D721Med (cell line): ENCODE data around the gene CARD14.
A peak's percentile ranks its signal among the peaks of the same experiment; 100 is the strongest.

Experiments used
- DNase-seq: peaks from one replicate; pipeline ENCODE4 v3.0.0; 2011; ENCODE audit warnings: low spot score; ENCODE audit not compliant: insufficient read length
- FAIRE-seq: peaks from 2 replicates; lab custom pipeline; 2011; peaks lifted over from hg19 to GRCh38; lab: Jason Lieb, UNC
- TF ChIP-seq, protein P1 (sequence below): IDR thresholded peaks from 2 replicates; pipeline ENCODE4 v1.5.1; 2012; ENCODE audit warnings: mild to moderate bottlenecking, control low read depth; ENCODE audit not compliant: insufficient read depth; ENCODE audit errors: missing control alignments

CARD14 gene

DNA sequence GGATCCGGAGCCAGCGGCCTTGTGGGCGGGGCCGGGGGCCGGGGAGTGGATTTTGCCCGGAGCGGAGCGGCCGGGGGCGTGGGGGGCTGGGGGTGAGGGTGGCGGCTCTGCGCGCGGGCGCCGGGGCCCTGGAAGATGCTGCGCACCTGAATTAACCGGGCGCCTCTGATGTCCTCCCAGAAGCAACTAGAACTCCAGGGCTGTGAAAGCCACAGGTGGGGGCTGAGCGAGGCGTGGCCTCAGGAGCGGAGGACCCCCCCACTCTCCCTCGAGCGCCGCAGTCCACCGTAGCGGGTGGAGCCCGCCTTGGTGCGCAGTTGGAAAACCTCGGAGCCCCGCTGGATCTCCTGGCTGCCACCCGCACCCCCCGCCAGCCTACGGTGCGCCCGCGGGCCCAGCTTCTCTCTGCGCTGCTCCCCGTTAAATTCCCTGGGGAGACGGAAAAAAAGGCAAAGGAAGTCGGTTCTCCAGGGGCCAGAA, 50.9 kb downstream of the CARD14 start:
- peak; percentile 53 for DNase-seq
- TF ChIP-seq, protein P1, sequence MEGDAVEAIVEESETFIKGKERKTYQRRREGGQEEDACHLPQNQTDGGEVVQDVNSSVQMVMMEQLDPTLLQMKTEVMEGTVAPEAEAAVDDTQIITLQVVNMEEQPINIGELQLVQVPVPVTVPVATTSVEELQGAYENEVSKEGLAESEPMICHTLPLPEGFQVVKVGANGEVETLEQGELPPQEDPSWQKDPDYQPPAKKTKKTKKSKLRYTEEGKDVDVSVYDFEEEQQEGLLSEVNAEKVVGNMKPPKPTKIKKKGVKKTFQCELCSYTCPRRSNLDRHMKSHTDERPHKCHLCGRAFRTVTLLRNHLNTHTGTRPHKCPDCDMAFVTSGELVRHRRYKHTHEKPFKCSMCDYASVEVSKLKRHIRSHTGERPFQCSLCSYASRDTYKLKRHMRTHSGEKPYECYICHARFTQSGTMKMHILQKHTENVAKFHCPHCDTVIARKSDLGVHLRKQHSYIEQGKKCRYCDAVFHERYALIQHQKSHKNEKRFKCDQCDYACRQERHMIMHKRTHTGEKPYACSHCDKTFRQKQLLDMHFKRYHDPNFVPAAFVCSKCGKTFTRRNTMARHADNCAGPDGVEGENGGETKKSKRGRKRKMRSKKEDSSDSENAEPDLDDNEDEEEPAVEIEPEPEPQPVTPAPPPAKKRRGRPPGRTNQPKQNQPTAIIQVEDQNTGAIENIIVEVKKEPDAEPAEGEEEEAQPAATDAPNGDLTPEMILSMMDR, result no peak
- FAIRE-seq, result no peak

- TF ChIP-seq, protein P1, result no peak
- no peak for DNase-seq
- no peak for FAIRE-seq
These were observed 51.7 kb downstream of the CARD14 start for GRCh38 chr17:80221351-80222105.

DNA sequence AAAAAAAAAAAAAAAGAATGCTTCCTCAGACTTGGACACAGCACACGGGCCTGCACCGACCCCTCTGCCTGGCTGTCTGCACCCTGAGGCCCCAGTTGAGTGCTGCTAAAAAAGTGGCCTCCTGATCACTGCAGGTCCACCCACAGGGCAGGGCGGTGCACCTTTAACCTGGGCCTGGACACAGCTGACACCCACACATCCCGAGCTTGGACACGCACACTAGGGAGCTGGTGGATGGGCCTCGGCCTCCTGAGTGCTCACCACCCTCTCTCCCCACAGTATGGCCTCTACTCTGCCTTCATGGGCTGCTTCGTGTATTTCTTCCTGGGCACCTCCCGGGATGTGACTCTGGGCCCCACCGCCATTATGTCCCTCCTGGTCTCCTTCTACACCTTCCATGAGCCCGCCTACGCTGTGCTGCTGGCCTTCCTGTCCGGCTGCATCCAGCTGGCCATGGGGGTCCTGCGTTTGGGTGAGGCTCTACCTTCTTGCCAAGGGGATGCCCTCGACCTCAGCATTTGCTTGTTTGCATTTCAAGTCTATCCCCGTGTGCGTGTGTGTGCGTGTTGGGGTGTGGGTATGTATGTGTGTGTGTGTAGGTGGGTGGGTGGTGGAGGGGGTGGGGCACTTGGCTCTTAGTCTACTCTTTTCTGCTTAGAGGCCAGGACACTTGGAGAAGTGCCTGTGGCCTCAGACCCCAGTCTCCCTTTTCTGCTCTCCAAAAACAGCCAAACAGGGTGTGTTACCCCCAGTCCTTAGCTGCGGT, 52.7 kb downstream of the CARD14 start:
- TF ChIP-seq, protein P1, result no peak
- DNase-seq, result no peak
- no peak for FAIRE-seq

- TF ChIP-seq, protein P1, result no peak
These were observed 53.4 kb downstream of the CARD14 start for GRCh38 chr17:80223142-80223815.

DNA sequence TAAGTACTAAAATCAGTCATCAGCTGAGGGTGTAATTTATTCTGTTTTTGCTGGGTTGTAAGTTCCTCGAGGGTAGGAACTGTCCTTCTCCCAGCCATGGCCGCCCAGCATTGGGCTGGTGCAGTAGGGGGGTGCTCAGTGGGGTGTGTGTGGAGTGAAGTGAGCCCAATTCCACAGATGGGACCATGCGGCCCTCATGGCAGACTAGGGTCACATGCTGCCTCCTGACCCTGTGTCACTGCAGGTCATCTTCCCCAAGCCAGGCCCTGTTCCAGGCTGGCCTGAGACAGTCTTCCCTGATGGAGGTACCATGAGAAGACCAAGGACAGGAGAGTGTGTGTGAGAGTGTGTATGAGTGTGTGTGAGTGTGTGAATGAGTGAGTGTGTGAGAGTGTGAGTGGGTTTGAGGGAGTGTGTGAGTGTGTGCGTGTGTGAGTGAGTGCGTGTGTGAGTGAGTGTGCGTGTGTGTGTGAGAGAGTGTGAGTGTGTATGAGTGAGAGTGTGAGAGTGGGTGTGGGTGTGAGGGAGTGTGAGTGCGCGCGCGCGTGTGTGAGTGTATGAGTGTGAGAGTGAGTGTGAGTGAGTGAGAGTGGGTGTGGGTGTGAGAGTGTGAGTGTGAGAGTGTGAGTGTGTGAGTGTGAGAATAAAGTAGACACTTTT, 54.1 kb downstream of the CARD14 start:
- TF ChIP-seq, protein P1, result no peak
- FAIRE-seq, result no peak
- no peak for DNase-seq

More at GRCh38 chr17:80223142-80223815, 53.4 kb downstream of the CARD14 start:
- no peak for FAIRE-seq
- no peak for DNase-seq

DNA sequence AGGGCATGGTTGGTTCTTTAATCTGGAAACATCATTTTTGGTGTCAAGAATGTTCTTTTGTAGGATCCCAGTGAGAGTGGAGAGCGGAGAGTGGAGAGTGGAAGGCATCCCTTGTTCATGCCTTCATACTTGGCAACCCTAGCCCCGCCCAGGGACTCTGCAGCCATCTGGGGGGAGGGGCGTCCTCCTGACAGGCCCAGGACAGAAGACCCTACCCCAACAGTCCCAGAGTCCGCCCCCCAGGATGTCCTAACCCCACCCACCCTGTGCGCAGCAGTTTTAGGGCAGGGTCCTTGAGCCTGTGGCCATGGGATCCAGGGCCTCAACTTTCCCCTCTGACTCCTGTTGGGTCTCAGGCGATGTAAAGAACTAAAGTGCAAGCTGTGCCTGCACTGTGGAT, 54.9 kb downstream of the CARD14 start:
- no peak for FAIRE-seq
- TF ChIP-seq, protein P1, result no peak
- DNase-seq, result no peak
